Testis (tissue), 2 donors: ENCODE results near the gene ELN.

Experiments used
- CTCF ChIP-seq, 3 experiments: fragments of 450-650 bp in 2 of 3; fragments of 200-600 bp in 1 of 3; sonication (generic) in 1 of 3; IDR thresholded peaks; one replicate each; pipeline ENCODE4 v1.5.1; 2016 to 2019; ENCODE audit warnings: antibody characterized with exemption in 3 of 3, mild to moderate bottlenecking in 2 of 3, moderate library complexity in 1 of 3
- POLR2A ChIP-seq: fragments of 450-650 bp; IDR thresholded peaks from one replicate; pipeline ENCODE4 v1.6.1; 2017; ENCODE audit warnings: antibody characterized with exemption, mild to moderate bottlenecking, moderate library complexity

GRCh38 chr7:74094224-74095101, 66.5 kb downstream of the ELN start:
- TF ChIP-seq CTCF (IDR thresholded peaks at IDR 0.05) (no peak), POLR2A (no peak)
